Loucy (cell line): ENCODE data around the gene PPP1R14C.

ENCODE experiments used
- EZH2phosphoT487 ChIP-seq: fragments of 200-600 bp; IDR thresholded peaks from 2 replicates; pipeline ENCODE4 v1.6.1; 2018; ENCODE audit warnings: antibody characterized with exemption, mild to moderate bottlenecking, moderate library complexity, borderline replicate concordance
- TF ChIP-seq, protein P1 (sequence below): fragments of 200-600 bp; sonication (generic); conservative IDR thresholded peaks from 2 replicates; pipeline ENCODE4 v1.5.1; 2014; ENCODE audit warnings: mild to moderate bottlenecking, antibody characterized with exemption, low read length

DNA sequence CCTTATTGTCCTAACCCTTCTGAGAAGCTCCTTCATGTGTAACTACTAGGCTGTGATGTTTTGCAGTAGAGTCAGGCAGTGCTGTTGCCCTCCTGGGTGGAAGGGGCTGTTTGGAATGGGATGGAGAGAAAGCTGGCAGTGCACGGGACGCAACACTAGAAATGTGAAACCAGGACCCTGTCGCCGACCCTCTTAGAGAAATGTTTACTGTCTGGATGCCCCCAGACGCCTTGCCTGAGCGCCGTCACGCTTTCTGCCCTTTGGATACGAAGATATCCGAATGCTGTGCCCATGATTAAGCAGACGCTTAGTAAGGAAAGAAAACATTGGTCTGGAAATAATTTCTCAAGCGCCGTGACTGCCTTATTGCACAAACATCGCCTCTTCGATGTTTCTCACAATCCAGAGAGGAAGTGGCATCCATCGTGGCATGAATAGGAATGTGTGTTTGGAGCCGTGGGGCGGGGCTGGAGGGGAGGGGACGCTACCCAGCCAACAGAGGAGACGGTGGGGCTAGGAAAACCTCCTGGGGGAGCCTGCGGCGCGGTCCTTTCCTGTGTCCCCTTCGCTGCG is 661 bp upstream of the PPP1R14C start:
- TF ChIP-seq, protein P1, sequence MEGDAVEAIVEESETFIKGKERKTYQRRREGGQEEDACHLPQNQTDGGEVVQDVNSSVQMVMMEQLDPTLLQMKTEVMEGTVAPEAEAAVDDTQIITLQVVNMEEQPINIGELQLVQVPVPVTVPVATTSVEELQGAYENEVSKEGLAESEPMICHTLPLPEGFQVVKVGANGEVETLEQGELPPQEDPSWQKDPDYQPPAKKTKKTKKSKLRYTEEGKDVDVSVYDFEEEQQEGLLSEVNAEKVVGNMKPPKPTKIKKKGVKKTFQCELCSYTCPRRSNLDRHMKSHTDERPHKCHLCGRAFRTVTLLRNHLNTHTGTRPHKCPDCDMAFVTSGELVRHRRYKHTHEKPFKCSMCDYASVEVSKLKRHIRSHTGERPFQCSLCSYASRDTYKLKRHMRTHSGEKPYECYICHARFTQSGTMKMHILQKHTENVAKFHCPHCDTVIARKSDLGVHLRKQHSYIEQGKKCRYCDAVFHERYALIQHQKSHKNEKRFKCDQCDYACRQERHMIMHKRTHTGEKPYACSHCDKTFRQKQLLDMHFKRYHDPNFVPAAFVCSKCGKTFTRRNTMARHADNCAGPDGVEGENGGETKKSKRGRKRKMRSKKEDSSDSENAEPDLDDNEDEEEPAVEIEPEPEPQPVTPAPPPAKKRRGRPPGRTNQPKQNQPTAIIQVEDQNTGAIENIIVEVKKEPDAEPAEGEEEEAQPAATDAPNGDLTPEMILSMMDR: no peak
- no peak for TF ChIP-seq EZH2phosphoT487
